ENCODE results near the gene MED25.

DNA sequence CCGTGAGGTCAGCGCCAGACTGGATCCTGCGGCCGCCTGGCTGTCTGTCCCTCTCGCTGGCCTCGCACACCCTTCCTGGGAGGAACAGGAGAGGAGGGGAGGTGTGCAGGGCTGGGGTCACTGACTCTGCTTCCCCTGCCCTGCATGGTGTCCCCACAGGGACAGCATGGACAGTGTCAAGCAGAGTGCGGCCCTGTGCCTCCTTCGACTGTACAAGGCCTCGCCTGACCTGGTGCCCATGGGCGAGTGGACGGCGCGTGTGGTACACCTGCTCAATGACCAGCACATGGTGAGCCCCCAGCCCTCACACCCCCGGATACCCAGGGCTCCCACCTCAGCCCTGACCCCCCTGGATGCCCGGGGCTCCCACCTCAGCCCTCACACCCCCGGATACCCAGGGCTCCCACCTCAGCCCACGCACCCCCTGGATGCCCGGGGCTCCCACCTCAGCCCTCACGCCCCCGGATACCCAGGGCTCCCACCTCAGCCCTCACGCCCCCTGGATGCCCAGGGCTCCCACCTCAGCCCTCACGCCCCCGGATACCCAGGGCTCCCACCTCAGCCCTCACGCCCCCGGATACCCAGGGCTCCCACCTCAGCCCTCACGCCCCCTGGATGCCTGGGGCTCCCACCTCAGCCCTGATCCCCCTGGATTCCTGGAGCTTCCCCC is 26.2 kb upstream of the MED25 start:
- TF ChIP-seq, protein P1, sequence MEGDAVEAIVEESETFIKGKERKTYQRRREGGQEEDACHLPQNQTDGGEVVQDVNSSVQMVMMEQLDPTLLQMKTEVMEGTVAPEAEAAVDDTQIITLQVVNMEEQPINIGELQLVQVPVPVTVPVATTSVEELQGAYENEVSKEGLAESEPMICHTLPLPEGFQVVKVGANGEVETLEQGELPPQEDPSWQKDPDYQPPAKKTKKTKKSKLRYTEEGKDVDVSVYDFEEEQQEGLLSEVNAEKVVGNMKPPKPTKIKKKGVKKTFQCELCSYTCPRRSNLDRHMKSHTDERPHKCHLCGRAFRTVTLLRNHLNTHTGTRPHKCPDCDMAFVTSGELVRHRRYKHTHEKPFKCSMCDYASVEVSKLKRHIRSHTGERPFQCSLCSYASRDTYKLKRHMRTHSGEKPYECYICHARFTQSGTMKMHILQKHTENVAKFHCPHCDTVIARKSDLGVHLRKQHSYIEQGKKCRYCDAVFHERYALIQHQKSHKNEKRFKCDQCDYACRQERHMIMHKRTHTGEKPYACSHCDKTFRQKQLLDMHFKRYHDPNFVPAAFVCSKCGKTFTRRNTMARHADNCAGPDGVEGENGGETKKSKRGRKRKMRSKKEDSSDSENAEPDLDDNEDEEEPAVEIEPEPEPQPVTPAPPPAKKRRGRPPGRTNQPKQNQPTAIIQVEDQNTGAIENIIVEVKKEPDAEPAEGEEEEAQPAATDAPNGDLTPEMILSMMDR (IDR thresholded peaks at IDR 0.05) = no peak
- TF ChIP-seq POLR2A (IDR thresholded peaks at IDR 0.05) = no peak
